Measurements from ENCODE around the gene TIMP3.
A peak's percentile ranks its signal among the peaks of the same experiment; 100 is the strongest.

Gene TIMP3

DNA sequence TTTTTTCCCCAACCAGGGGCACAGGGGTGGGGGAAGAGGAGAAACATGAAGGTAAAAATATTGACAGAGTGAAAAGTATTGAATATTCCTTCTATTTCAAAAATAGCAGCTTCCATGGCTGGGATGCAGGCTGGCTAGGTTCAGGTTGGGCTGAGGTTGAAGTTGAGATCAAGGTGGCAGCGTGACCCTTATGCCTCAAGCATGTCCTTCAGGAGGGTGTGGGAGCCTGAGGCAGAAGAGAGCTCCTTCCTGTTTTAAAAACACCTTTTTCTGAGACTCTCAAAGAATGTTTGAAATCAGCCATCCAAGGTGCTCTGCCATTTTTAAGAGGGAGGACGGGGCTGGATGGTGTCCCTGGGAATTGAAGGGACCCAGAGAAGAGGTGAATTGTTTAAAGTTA is 29.5 kb downstream of the TIMP3 start:
- no peak for DNase-seq (ENCODE audit: low spot score)
- TF ChIP-seq, protein P1, sequence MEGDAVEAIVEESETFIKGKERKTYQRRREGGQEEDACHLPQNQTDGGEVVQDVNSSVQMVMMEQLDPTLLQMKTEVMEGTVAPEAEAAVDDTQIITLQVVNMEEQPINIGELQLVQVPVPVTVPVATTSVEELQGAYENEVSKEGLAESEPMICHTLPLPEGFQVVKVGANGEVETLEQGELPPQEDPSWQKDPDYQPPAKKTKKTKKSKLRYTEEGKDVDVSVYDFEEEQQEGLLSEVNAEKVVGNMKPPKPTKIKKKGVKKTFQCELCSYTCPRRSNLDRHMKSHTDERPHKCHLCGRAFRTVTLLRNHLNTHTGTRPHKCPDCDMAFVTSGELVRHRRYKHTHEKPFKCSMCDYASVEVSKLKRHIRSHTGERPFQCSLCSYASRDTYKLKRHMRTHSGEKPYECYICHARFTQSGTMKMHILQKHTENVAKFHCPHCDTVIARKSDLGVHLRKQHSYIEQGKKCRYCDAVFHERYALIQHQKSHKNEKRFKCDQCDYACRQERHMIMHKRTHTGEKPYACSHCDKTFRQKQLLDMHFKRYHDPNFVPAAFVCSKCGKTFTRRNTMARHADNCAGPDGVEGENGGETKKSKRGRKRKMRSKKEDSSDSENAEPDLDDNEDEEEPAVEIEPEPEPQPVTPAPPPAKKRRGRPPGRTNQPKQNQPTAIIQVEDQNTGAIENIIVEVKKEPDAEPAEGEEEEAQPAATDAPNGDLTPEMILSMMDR (IDR thresholded peaks at IDR 0.05; ENCODE audit: extremely low read depth, missing control alignments): no peak

DNA sequence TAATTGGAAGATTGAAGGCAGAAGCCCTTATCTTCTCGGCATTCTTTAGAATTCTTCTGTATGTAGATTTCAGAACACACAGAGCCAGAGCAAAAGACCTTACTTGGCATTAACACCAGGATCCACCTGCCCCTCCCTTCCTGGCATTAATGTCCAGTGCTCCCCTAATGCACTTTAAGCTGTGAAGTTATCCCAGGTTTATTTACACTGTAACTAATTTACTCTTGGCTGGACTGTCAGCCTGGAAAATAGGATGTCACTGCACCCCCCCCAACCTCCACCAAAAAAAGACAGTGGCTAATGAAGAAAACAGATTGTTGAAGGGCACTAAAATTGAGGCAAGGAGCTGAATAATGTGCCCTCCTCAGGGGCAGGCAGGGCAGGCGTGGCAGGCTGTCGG is 30.1 kb downstream of the TIMP3 start:
- DNase-seq (ENCODE audit: low spot score): no peak
- TF ChIP-seq, protein P1 (IDR thresholded peaks at IDR 0.05; ENCODE audit: extremely low read depth, missing control alignments): no peak

DNA sequence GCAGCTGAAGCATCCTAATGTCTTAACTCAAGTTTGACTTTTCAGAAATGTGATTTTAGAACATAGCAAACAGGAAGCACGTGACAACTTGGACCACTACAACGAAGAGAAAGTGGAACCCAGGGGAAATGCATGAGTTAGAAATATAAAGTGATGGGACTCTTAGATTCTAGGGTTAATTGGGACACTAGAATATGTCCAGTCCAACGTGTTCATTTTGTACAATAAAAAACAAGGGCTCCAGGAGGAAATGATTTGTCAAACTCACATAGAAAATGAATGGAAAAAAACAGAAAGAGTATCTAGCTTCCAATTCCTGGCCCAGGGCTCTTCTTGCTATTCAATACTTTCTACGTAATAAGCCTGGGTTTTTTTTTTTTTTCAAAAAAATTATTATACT is 30.7 kb downstream of the TIMP3 start:
- no peak for DNase-seq (ENCODE audit: low spot score)

DNA sequence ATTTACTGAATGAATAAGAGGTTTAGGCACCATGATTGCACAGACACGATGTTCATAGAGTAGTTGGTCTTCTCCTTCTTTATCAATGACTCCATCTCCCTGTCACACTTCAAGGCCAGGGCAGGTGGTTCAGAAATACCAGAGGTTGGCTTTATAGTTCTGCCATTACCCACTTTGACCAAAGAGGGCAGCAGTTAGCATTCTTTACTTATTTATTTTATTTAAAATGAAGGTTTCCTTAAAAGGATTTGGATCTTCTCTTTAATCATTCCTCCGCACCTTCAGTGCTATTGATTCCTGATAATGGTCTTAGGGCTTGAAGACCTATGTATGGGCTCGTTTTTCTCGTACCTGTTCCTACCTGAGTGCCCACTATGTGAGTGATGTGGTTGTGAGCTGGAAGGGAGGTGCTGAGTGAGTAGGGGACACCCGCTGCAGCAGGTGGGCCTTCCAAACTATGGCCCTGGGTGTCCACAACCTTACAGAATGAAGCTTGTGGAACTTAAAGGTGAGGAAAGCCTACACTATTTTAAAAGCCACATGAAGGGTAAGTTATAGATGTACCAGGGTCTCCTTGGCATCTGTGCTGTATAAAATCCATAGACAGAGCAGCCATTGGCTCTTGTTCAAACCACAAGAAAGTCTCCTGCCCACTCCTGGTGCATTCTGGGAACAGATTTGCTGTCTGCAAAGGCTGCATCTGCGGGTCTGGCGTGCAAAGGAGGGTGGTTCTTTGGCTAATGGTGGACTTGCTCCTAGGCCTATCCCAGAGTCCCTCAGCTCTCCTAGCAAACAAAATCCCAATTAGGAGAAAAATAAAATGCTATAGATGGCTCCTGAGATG is 35.0 kb downstream of the TIMP3 start:
- peak; percentile 30 for DNase-seq (ENCODE audit: low spot score)

More for the DNA sequence above, 30.7 kb downstream of the TIMP3 start:
- TF ChIP-seq, protein P1 (IDR thresholded peaks at IDR 0.05; ENCODE audit: extremely low read depth, missing control alignments): no peak

DNA sequence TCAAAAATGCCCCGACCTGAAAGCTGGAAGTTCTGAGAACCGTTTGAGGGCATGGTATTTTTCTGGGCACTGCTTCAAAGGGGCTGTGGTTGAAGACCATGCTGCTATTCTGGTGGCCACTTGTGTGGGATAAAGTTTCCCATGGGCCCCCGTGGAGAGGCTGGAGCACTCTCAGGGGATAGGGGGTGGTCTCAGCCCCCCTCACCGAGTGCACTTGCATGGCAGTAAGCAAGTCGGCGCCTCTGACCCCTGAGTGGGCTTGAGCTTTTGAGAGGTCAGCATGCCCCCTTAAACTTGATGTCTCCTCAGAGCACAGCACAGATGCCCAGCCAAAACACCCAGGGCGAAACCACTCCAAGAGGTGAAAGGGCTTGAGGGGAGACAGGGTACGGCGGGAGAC is 35.6 kb downstream of the TIMP3 start:
- DNase-seq (ENCODE audit: low spot score): no peak
- TF ChIP-seq, protein P1 (IDR thresholded peaks at IDR 0.05; ENCODE audit: extremely low read depth, missing control alignments): no peak

More for the DNA sequence above, 35.0 kb downstream of the TIMP3 start:
- TF ChIP-seq, protein P1 (IDR thresholded peaks at IDR 0.05; ENCODE audit: extremely low read depth, missing control alignments): no peak

DNA sequence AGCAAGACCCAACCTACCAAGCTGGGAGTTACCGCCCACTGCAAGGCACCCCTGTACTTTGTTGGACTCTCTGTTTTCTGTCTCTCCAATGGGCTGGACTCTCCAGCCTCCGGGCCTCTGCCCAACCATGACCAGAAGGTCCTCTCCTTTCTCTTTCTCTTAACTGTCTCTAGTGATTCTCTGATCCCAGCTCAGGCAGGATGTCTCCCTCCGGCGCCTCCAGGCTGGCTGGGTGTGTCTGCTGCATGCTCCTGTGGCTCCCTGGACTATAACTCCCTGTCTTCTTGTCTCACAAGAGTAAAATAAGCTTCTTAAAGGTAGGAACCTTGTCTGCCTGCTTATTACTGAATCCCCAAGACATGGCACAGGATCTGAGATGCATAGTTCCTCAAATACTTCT is 36.3 kb downstream of the TIMP3 start:
- TF ChIP-seq, protein P1 (IDR thresholded peaks at IDR 0.05; ENCODE audit: extremely low read depth, missing control alignments): no peak
- no peak for DNase-seq (ENCODE audit: low spot score)

DNA sequence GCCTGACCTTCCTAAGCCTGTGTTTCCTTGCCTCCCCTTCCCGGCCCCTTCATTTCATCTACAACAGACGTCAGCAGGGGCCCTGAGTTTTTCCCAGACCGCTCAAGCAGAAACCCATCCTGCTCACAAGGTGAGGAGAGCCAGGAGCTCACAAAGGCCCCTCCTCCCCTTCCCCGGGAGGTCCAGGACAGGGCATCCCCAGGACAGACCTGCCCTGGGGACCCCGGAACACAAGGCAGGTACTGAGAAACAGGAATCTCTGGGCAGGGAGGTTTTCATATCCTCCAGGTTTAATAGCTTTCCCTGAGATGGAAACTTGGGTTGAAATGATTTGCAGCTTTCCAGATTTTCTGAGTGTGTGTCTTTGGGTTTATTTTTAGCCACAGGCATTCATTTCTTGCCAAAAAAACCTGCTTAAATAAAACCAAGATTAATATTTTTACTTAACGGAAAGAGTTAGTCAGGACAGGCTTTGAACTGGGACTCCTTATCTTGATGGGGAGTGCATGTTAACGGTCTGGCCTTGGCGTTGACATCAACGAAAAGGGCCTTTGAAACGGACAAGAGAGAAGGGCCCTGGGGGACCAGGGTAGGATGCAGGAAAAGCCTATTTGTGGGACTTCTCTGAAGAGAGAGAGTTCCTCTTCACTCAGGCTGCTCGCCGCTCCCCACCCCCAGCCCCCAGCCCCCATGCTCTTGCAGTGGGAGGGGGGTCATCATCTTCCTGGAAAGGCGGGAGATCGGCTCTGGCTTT is 38.5 kb downstream of the TIMP3 start:
- DNase-seq (ENCODE audit: low spot score): no peak

More for the DNA sequence above, 38.5 kb downstream of the TIMP3 start:
- TF ChIP-seq, protein P1 (IDR thresholded peaks at IDR 0.05; ENCODE audit: extremely low read depth, missing control alignments): no peak

Measured in GM20000 (cell line).